Mucosa of stomach (tissue), 1 donor: ENCODE data around the gene PBX3.

Source experiments
- H3K27me3 ChIP-seq: one replicate; pipeline ENCODE4 v1.7.0; 2013; ENCODE audit warnings: mild to moderate bottlenecking, low read length; ENCODE audit not compliant: control insufficient read depth, insufficient read depth
- H3K36me3 ChIP-seq: one replicate; pipeline ENCODE4 v1.7.0; 2013; ENCODE audit warnings: low read length; ENCODE audit not compliant: control insufficient read depth, insufficient read depth
- H3K4me1 ChIP-seq: one replicate; pipeline ENCODE4 v1.7.0; 2013; ENCODE audit warnings: mild to moderate bottlenecking, low read length; ENCODE audit not compliant: control insufficient read depth, insufficient read depth
- H3K4me3 ChIP-seq: one replicate; pipeline ENCODE4 v1.7.0; 2013; ENCODE audit warnings: low read length
- H3K9ac ChIP-seq: one replicate; pipeline ENCODE4 v1.7.0; 2013; ENCODE audit warnings: mild to moderate bottlenecking, low read length, moderate library complexity
- H3K9me3 ChIP-seq: one replicate; pipeline ENCODE4 v1.7.0; 2013; ENCODE audit warnings: mild to moderate bottlenecking, low read length, moderate library complexity; ENCODE audit not compliant: control insufficient read depth
- donor health status: Pancreatic carcinoma.

PBX3 gene

GRCh38 chr9:125742657-125743056 lies 4.5 kb upstream of the PBX3 start:
- Histone ChIP-seq H3K4me3 (no peak overlapping the region), H3K9me3 (no peaks in the 10 kb centered on the region), H3K9ac (no peak overlapping the region), H3K27me3 (no peaks in the 10 kb centered on the region), H3K36me3 (no peaks in the 10 kb centered on the region), H3K4me1 (peaks cover 5% of the 10 kb centered on the region)

- Histone ChIP-seq H3K4me1 (peaks cover 5% of the 10 kb centered on the region), H3K9me3 (no peaks in the 10 kb centered on the region), H3K9ac (no peak overlapping the region), H3K4me3 (no peak overlapping the region), H3K36me3 (no peaks in the 10 kb centered on the region), H3K27me3 (no peaks in the 10 kb centered on the region)
Measured at GRCh38 chr9:125743682-125744428, 3.3 kb upstream of the PBX3 start.

- no peaks in the 10 kb centered on the region for H3K9me3 ChIP-seq
- no peaks in the 10 kb centered on the region for H3K27me3 ChIP-seq
- H3K36me3 ChIP-seq = no peaks in the 10 kb centered on the region
- H3K4me3 ChIP-seq = no peak overlapping the region
- H3K9ac ChIP-seq = no peak overlapping the region
- peaks cover 9% of the 10 kb centered on the region for H3K4me1 ChIP-seq
Measured at GRCh38 chr9:125744616-125745015, 2.6 kb upstream of the PBX3 start.

GRCh38 chr9:125745018-125745417 lies 2.2 kb upstream of the PBX3 start:
- no peak overlapping the region for H3K9ac ChIP-seq
- H3K27me3 ChIP-seq = no peaks in the 10 kb centered on the region
- H3K9me3 ChIP-seq = no peaks in the 10 kb centered on the region
- H3K4me1 ChIP-seq = peaks cover 10% of the 10 kb centered on the region
- H3K36me3 ChIP-seq = no peaks in the 10 kb centered on the region
- no peak overlapping the region for H3K4me3 ChIP-seq

GRCh38 chr9:125745682-125746016 lies 1.5 kb upstream of the PBX3 start:
- H3K36me3 ChIP-seq = no peaks in the 10 kb centered on the region
- peaks cover 10% of the 10 kb centered on the region for H3K4me1 ChIP-seq
- no peak overlapping the region for H3K9ac ChIP-seq
- H3K4me3 ChIP-seq = peak overlapping the region; percentile 31
- no peaks in the 10 kb centered on the region for H3K27me3 ChIP-seq
- H3K9me3 ChIP-seq = no peaks in the 10 kb centered on the region

GRCh38 chr9:125746017-125746773 lies 978 bp upstream of the PBX3 start:
- Histone ChIP-seq H3K9ac (no peak overlapping the region), H3K27me3 (no peaks in the 10 kb centered on the region), H3K4me3 (peak overlapping the region; percentile 31), H3K36me3 (no peaks in the 10 kb centered on the region), H3K4me1 (peaks cover 10% of the 10 kb centered on the region), H3K9me3 (no peaks in the 10 kb centered on the region)

- no peak overlapping the region for H3K4me3 ChIP-seq
- H3K9ac ChIP-seq = no peak overlapping the region
- H3K4me1 ChIP-seq = peaks cover 10% of the 10 kb centered on the region
Measured at GRCh38 chr9:125746774-125747052, 460 bp upstream of the PBX3 start.

GRCh38 chr9:125747765-125748445 lies 732 bp downstream of the PBX3 start:
- H3K4me3 ChIP-seq = peak overlapping the region; percentile 63
- no peaks in the 10 kb centered on the region for H3K36me3 ChIP-seq
- H3K27me3 ChIP-seq = no peaks in the 10 kb centered on the region
- no peaks in the 10 kb centered on the region for H3K9me3 ChIP-seq
- H3K4me1 ChIP-seq = peaks cover 10% of the 10 kb centered on the region
- H3K9ac ChIP-seq = peak overlapping the region; percentile 74

More at GRCh38 chr9:125746774-125747052, 460 bp upstream of the PBX3 start:
- Histone ChIP-seq H3K9me3 (no peaks in the 10 kb centered on the region), H3K36me3 (no peaks in the 10 kb centered on the region), H3K27me3 (no peaks in the 10 kb centered on the region)

- H3K9ac ChIP-seq = peak overlapping the region; percentile 74
- H3K27me3 ChIP-seq = no peaks in the 10 kb centered on the region
- peaks cover 10% of the 10 kb centered on the region for H3K4me1 ChIP-seq
- H3K36me3 ChIP-seq = no peaks in the 10 kb centered on the region
- no peaks in the 10 kb centered on the region for H3K9me3 ChIP-seq
- peak overlapping the region; percentile 63 for H3K4me3 ChIP-seq
Measured at GRCh38 chr9:125748446-125749099, 1.4 kb downstream of the PBX3 start.

GRCh38 chr9:125749287-125749935 lies 2.2 kb downstream of the PBX3 start:
- no peaks in the 10 kb centered on the region for H3K9me3 ChIP-seq
- H3K4me3 ChIP-seq = no peak overlapping the region
- peak overlapping the region; percentile 13 for H3K9ac ChIP-seq
- no peaks in the 10 kb centered on the region for H3K27me3 ChIP-seq
- peaks cover 10% of the 10 kb centered on the region for H3K4me1 ChIP-seq
- no peaks in the 10 kb centered on the region for H3K36me3 ChIP-seq

GRCh38 chr9:125749951-125750626 lies 2.9 kb downstream of the PBX3 start:
- Histone ChIP-seq H3K36me3 (no peaks in the 10 kb centered on the region), H3K9me3 (no peaks in the 10 kb centered on the region), H3K9ac (peak overlapping the region; percentile 13), H3K27me3 (no peaks in the 10 kb centered on the region), H3K4me1 (peaks cover 10% of the 10 kb centered on the region), H3K4me3 (no peak overlapping the region)
